Measurements from ENCODE around the gene CHMP3.
"Not testable (repeated sequence)": the region's sequence is repeated elsewhere in the genome, so short reads cannot be mapped to it uniquely, and the experiment has no call there.

CHMP3 gene

GRCh38 chr2:86562922-86563649, at the start of gene CHMP3:
Gene CHMP3, minus strand, starts transcription at chr2:86563443. Its CDS starts 95 bp downstream, at chr2:86563348.
- DNase-seq: peak; percentile 97

- no peak for DNase-seq
These were observed 47.6 kb upstream of the CHMP3 start for GRCh38 chr2:86610871-86611270.

GRCh38 chr2:86608832-86609410, 45.7 kb upstream of the CHMP3 start:
- no peak for DNase-seq

GRCh38 chr2:86603905-86604304, 40.7 kb upstream of the CHMP3 start:
- DNase-seq: no peak

GRCh38 chr2:86598966-86599365, 35.7 kb upstream of the CHMP3 start:
- no peak for DNase-seq

GRCh38 chr2:86596118-86596517, 32.9 kb upstream of the CHMP3 start:
- no peak for DNase-seq

GRCh38 chr2:86593266-86593665, 30.0 kb upstream of the CHMP3 start:
- no peak for DNase-seq

- DNase-seq: no peak
These were observed 29.4 kb upstream of the CHMP3 start for GRCh38 chr2:86592547-86593230.

- not testable (repeated sequence) for DNase-seq
These were observed 26.5 kb upstream of the CHMP3 start for GRCh38 chr2:86589701-86590100.

- DNase-seq: no peak
These were observed 21.1 kb upstream of the CHMP3 start for GRCh38 chr2:86584151-86584913.

GRCh38 chr2:86580560-86580959, 17.3 kb upstream of the CHMP3 start:
- no peak for DNase-seq

GRCh38 chr2:86577817-86578456, 14.7 kb upstream of the CHMP3 start:
- no peak for DNase-seq

GRCh38 chr2:86570059-86570458, 6.8 kb upstream of the CHMP3 start:
- no peak for DNase-seq

- no peak for DNase-seq
These were observed 3.6 kb upstream of the CHMP3 start for GRCh38 chr2:86566821-86567190.

GRCh38 chr2:86566158-86566820, 3.0 kb upstream of the CHMP3 start:
- no peak for DNase-seq

- no peak for DNase-seq
These were observed 413 bp upstream of the CHMP3 start for GRCh38 chr2:86563650-86564061.

GRCh38 chr2:86562485-86562921, 740 bp downstream of the CHMP3 start:
- no peak for DNase-seq

GRCh38 chr2:86557836-86558235, 5.4 kb downstream of the CHMP3 start:
- no peak for DNase-seq

- no peak for DNase-seq
These were observed 6.7 kb downstream of the CHMP3 start for GRCh38 chr2:86556508-86556907.

GRCh38 chr2:86552889-86553288, 10.4 kb downstream of the CHMP3 start:
- DNase-seq: no peak

GRCh38 chr2:86549963-86550725, 13.1 kb downstream of the CHMP3 start:
- DNase-seq: not testable (repeated sequence)
